ENCODE measurements around the gene NTF3.

GRCh38 chr12:5453466-5453865, 21.6 kb downstream of the NTF3 start:
- TF ChIP-seq CTCF (conservative IDR thresholded peaks at IDR 0.05; ENCODE audit: low read length) (no peak), EZH2phosphoT487 (IDR thresholded peaks at IDR 0.05; ENCODE audit: borderline replicate concordance) (no peak)

Measured in Loucy (cell line).